CD4-positive, alpha-beta memory T cell (primary cell): ENCODE measurements around the gene LPP. TPM values are rescaled to one million over a fixed set of nuclear protein-coding genes. Genes with fewer than 3 reads are reported as not detected.

Experiments used
- CTCF ChIA-PET: fragments of 350-600 bp; sonication (Branson Sonifier 250); formaldehyde crosslinking; loops from one replicate; lab custom pipeline; 2021; ENCODE audit warnings: inconsistent platforms; ENCODE audit not compliant: partially characterized antibody; lab: Charles Lee
- POLR2A ChIA-PET: fragments of 350-600 bp; sonication (Branson Sonifier 250); formaldehyde crosslinking; loops from one replicate; lab custom pipeline; 2021; ENCODE audit not compliant: partially characterized antibody; lab: Charles Lee
- DNase-seq, 5 donors: peaks; one replicate each; pipeline versions ENCODE4 v3.0.0 to v3.0.0-alpha.2; 2020 to 2022; ENCODE audit warnings: mixed read lengths in 1 of 5
- H3K27ac ChIP-seq: one replicate; pipeline ENCODE4 v1.7.0; 2013; ENCODE audit warnings: low read depth, low read length
- H3K27me3 ChIP-seq: 2 replicates; pipeline ENCODE4 v1.7.0; 2013; ENCODE audit warnings: mild to moderate bottlenecking, low read length, moderate library complexity; ENCODE audit not compliant: insufficient read depth
- H3K36me3 ChIP-seq: 2 replicates; pipeline ENCODE4 v1.7.0; 2013; ENCODE audit warnings: mild to moderate bottlenecking, low read length, moderate library complexity; ENCODE audit not compliant: insufficient read depth
- H3K4me1 ChIP-seq: 2 replicates; pipeline ENCODE4 v1.7.0; 2013; ENCODE audit warnings: mild to moderate bottlenecking, low read length, moderate library complexity; ENCODE audit not compliant: insufficient read depth
- H3K4me3 ChIP-seq, 2 donors: one replicate each; pipeline ENCODE4 v1.7.0; 2013; ENCODE audit warnings: low read length in 2 of 2, mild to moderate bottlenecking in 1 of 2
- H3K9me3 ChIP-seq, 2 donors: one replicate each; pipeline ENCODE4 v1.7.0; 2013; ENCODE audit warnings: low read length in 2 of 2, control low read depth in 1 of 2; ENCODE audit not compliant: control insufficient read depth in 1 of 2
- H3K27ac Mint-ChIP-seq, 7 donors: one replicate each; pipeline ENCODE4 v1.8.0; 2020 to 2021; ENCODE audit warnings: mixed read lengths in 7 of 7, mild to moderate bottlenecking in 6 of 7, inconsistent platforms in 3 of 7, moderate library complexity in 3 of 7
- H3K27me3 Mint-ChIP-seq, 2 donors: one replicate each; pipeline ENCODE4 v1.8.0; 2020 to 2021; ENCODE audit warnings: mixed read lengths in 2 of 2
- H3K36me3 Mint-ChIP-seq, 2 donors: one replicate each; pipeline ENCODE4 v1.8.0; 2020 to 2021; ENCODE audit warnings: mixed read lengths in 2 of 2, inconsistent platforms in 1 of 2, mild to moderate bottlenecking in 1 of 2
- H3K4me1 Mint-ChIP-seq, 4 donors: one replicate each; pipeline ENCODE4 v1.8.0; 2020 to 2021; ENCODE audit warnings: mixed read lengths in 4 of 4, mild to moderate bottlenecking in 1 of 4
- H3K4me3 Mint-ChIP-seq, 8 donors: one replicate each; pipeline ENCODE4 v1.8.0; 2020 to 2021; ENCODE audit warnings: mixed read lengths in 8 of 8, mild to moderate bottlenecking in 7 of 8, moderate library complexity in 6 of 8, inconsistent platforms in 3 of 8
- H3K9me3 Mint-ChIP-seq, 8 donors: one replicate each; pipeline ENCODE4 v1.8.0; 2020 to 2021; ENCODE audit warnings: mixed read lengths in 8 of 8, mild to moderate bottlenecking in 5 of 8, inconsistent platforms in 3 of 8, moderate library complexity in 1 of 8
- intact Hi-C: fragments of 100-400 bp; cut with micrococcal nuclease; formaldehyde crosslinking; loops from one replicate; pipeline ENCODE4 v1.15.1; 2023
- polyA plus RNA-seq, 2 donors: library from polyadenylated mRNA; unstranded; fragments of 300-500 nt; fragmentation: Illumina TruSeq; gene quantifications; one replicate each; pipeline ENCODE4 v1.2.3, GENCODE V29; 2021
- total RNA-seq, 2 experiments: library from RNA; stranded (reverse); gene quantifications; one replicate each; pipeline ENCODE4 v1.2.3, GENCODE V29; 2021

Gene LPP
- total and polyA plus RNA-seq, 4 experiments from 2014 or later, result 10.4 to 27.2 (median 24.7) TPM

DNA sequence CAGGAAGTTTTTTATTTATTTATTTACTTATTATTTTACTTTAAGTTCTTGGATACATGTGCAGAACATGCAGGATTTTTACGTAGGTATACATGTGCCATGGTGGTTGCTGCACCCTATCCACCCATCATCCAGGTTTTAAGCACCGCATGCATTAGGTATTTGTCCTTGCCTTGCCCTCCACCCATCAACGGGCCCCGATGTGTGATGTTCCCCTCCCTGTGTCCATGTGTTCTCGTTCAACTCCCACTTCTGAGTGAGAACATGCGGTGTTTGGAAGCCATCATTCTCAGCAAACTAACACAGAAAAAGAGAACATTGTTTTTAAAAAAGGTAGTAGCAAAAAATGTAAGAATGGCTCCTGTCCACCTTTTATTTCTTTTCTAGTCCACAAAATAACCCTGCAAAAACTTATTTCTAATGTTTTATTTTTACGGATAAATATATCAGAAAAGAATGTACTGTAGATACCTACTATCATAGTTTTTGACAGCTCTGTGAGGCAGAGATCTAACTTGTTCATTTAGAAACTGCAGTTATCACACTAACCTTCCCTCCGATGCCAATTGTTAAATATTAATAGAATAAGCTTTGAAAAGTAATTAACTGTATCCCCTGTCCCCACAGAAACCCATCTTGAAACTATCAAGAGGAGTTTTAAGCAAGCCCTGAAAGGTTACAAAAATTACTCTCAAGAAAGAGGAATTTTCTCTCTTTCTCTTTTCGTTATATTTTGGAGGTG, 189.2 kb downstream of the LPP start:
- POLR2A ChIA-PET, result no interaction called here
- no peak for DNase-seq
- Histone ChIP-seq H3K36me3 (no peaks in the 10 kb centered on the region), H3K9me3 (no peaks in the 10 kb centered on the region), H3K4me1 (peaks cover 16% of the 10 kb centered on the region), H3K4me3 (no peak overlapping the region), H3K27ac (no peak overlapping the region), H3K27me3 (no peaks in the 10 kb centered on the region)
- Mint-ChIP-seq H3K27me3 (no peaks in the 10 kb centered on the region), H3K4me3 (peak overlapping the region in 1 of 8 donors; percentile 9), H3K36me3 (peaks cover 0 to 20% of the 10 kb centered on the region in 2 donors), H3K27ac (no peak overlapping the region), H3K9me3 (no peaks in the 10 kb centered on the region), H3K4me1 (peaks cover 17 to 27% (median 19%) of the 10 kb centered on the region in 4 donors)
- intact Hi-C loops, result no loop called here
- CTCF ChIA-PET, result interaction anchor here (0.6 to 1.4 kb wide), 4 partner anchors 8 to 52 kb away, joined by 3 to 6 read pairs (median 4); no protein-coding TSS in a partner anchor

DNA sequence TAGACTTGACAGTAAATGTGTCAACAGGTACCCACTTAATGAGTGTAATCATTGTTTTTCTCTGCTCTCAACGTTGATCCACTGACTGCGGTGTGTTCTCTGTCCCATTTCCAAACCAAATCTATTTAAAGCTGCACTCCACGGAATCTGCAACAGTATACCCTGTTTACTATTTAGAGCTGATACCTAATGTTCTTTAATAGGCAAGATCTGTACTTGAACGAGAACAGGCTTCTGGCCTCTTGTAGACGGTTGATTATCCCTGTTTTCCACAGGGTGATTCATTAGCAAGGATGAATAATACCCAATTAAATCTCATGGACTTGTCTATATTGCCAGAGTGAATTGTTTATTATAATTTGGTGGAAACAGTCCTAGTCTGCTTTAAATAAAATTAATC, 189.9 kb downstream of the LPP start:
- H3K4me1 Mint-ChIP-seq, result peaks cover 14 to 19% (median 15%) of the 10 kb centered on the region in 4 donors
- no peak overlapping the region for H3K27ac ChIP-seq
- intact Hi-C loops, result no loop called here

DNA sequence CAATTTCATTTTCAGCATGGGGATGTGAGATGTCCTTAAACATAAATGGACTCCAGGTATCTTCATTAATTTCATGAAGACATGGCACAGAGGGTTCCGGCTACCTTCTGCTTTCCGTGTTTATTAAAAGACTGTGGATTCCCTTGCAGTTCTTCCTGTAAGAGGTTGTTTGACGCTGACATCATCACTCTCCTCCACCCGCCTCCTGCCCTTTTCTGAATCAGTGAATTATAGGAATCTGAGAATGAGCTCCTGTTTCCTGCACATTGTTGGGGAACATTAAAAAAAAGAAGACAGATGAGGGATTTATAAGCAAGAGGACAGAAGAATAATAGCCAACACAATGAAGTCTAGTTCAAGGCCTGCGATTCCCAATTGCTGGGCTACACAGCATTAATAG, 191.3 kb downstream of the LPP start:
- ChIA-PET CTCF (no interaction called here), POLR2A (no interaction called here)
- peaks cover under 1 to 6% (median 2%) of the 10 kb centered on the region in 4 donors for H3K4me1 Mint-ChIP-seq
- Histone ChIP-seq H3K4me3 (no peak overlapping the region), H3K27ac (no peak overlapping the region), H3K27me3 (no peaks in the 10 kb centered on the region), H3K9me3 (no peaks in the 10 kb centered on the region), H3K4me1 (no peaks in the 10 kb centered on the region), H3K36me3 (no peaks in the 10 kb centered on the region)
- H3K27ac Mint-ChIP-seq, result no peak overlapping the region
- no peaks in the 10 kb centered on the region for H3K9me3 Mint-ChIP-seq
- intact Hi-C loops, result no loop called here
- no peak overlapping the region for H3K4me3 Mint-ChIP-seq
- H3K27me3 Mint-ChIP-seq, result no peaks in the 10 kb centered on the region
- H3K36me3 Mint-ChIP-seq, result peaks cover 0 to 20% of the 10 kb centered on the region in 2 donors
- no peak for DNase-seq

More for the DNA sequence above, 189.9 kb downstream of the LPP start:
- ChIA-PET CTCF (no interaction called here), POLR2A (interaction anchor here (1.0 kb wide), 1 partner anchor 15 kb away, joined by 5 read pairs; no protein-coding TSS in a partner anchor)
- Mint-ChIP-seq H3K9me3 (no peaks in the 10 kb centered on the region), H3K4me3 (no peak overlapping the region), H3K36me3 (peaks cover 0 to 20% of the 10 kb centered on the region in 2 donors), H3K27me3 (no peaks in the 10 kb centered on the region), H3K27ac (no peak overlapping the region)
- H3K27me3 ChIP-seq, result no peaks in the 10 kb centered on the region
- no peak for DNase-seq
- H3K4me3 ChIP-seq, result no peak overlapping the region
- H3K9me3 ChIP-seq, result no peaks in the 10 kb centered on the region
- peaks cover 9% of the 10 kb centered on the region for H3K4me1 ChIP-seq
- no peaks in the 10 kb centered on the region for H3K36me3 ChIP-seq

DNA sequence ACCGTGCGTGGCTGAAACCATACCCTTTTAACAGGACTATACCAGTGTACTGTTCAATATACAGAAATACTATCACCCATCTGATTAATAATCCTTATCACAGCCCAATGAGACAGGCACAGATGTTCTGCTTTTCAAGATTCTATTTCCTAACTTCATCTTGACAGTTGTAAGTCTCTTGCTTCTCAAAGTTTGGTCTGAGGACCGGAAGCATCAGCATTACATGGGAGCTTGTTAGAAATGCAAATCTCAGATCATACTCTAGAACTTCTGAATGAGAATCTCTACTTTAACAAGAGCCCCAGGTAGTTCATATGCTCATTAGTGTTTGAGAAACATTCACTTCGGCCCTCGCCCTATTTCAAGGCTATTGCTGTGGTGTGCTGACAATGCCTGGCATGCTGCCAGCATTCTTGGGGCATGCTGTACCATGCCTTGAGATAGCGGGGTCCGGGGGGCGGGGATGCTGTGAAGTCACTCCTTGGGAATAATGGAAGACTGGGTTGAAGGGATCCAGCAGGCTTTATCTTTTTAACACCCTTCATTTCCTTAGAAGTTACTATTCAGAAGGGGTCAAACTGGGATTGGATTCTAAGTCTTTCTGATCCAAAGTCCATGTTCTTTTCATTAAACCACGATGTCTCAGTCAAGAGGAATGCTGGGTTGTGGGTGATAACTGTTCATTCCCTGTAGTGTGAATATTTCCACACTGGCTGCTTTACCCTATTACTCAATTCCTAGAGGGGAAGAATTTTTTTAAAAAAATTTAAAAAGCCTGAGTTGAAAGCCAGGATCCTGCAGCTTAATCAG, 194.7 kb downstream of the LPP start:
- no peak for DNase-seq
- peaks cover 0 to 12% of the 10 kb centered on the region in 2 donors for H3K36me3 Mint-ChIP-seq
- no peaks in the 10 kb centered on the region for H3K27me3 Mint-ChIP-seq
- H3K9me3 Mint-ChIP-seq, result no peaks in the 10 kb centered on the region
- H3K4me1 Mint-ChIP-seq, result peaks cover 0 to 5% (median 0%) of the 10 kb centered on the region in 4 donors
- no peaks in the 10 kb centered on the region for H3K9me3 ChIP-seq
- H3K4me3 Mint-ChIP-seq, result no peak overlapping the region
- H3K27ac ChIP-seq, result no peak overlapping the region
- no peak overlapping the region for H3K27ac Mint-ChIP-seq
- H3K36me3 ChIP-seq, result no peaks in the 10 kb centered on the region
- no peak overlapping the region for H3K4me3 ChIP-seq
- POLR2A ChIA-PET, result no interaction called here
- intact Hi-C loops, result no loop called here
- no peaks in the 10 kb centered on the region for H3K4me1 ChIP-seq
- CTCF ChIA-PET, result no interaction called here
- H3K27me3 ChIP-seq, result no peaks in the 10 kb centered on the region

DNA sequence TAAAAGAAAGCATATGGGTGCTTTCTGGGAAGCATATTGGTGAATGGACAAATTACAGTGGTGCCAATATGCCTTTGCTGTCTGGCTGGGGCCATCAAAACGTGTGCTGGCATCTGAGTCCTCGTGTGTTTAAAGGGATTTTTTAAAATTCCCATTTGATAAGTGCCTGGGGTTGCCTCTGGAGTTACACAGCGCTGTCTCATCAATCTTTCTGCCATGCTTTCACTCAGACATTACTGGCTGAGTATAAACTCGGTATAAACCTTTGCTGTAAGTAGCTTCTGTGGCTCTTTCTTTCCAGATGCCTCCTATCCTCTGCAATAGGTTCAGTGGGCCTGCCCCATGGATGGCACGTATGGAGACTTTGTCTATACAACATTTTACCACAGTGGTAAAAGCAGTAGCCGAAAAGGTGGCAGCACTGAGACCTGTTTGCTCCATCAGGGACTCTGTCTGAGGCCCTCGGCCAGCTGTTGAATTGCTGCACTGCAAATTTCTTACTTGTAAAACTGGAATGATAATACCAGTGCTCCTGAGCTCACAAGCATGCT, 195.5 kb downstream of the LPP start:
- no peak for DNase-seq
- H3K36me3 ChIP-seq, result no peaks in the 10 kb centered on the region
- H3K27me3 Mint-ChIP-seq, result no peaks in the 10 kb centered on the region
- no peaks in the 10 kb centered on the region for H3K4me1 ChIP-seq
- H3K4me3 Mint-ChIP-seq, result no peak overlapping the region
- H3K9me3 ChIP-seq, result no peaks in the 10 kb centered on the region
- no peaks in the 10 kb centered on the region for H3K9me3 Mint-ChIP-seq
- no peak overlapping the region for H3K27ac ChIP-seq
- peaks cover 0 to 12% of the 10 kb centered on the region in 2 donors for H3K36me3 Mint-ChIP-seq
- H3K4me3 ChIP-seq, result no peak overlapping the region
- POLR2A ChIA-PET, result interaction anchor here (1.8 kb wide), 1 partner anchor 10 kb away, joined by 6 read pairs; no protein-coding TSS in a partner anchor
- CTCF ChIA-PET, result interaction anchor here (1.2 to 1.5 kb wide), 2 partner anchors 400 to 611 kb away, joined by 3 to 4 read pairs; no protein-coding TSS in a partner anchor
- H3K27me3 ChIP-seq, result no peaks in the 10 kb centered on the region
- no peak overlapping the region for H3K27ac Mint-ChIP-seq
- H3K4me1 Mint-ChIP-seq, result peaks cover 0 to 5% (median 0%) of the 10 kb centered on the region in 4 donors
- intact Hi-C loops, result no loop called here

DNA sequence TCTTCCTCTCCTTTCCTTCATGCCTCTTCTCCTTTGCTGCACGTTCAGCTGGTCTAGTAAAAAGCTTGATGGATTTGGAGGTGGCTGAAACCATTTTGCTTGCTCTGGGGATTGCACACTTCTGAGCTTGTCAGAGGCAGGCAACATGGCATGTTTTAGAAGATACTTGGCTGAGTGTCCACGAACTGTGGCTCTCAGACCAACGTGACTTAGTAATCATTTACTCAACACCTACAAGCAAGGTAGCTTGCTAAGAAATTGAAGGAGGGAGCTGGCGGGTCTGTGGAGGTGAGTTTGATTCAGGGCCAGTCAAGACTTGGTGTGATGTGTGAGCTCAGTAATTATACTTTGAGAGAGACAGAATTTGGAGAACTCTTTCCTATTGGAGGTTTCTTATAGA, 196.0 kb downstream of the LPP start:
- CTCF ChIA-PET, result interaction anchor here (1.2 to 1.5 kb wide), 2 partner anchors 399 to 612 kb away, joined by 3 to 4 read pairs; no protein-coding TSS in a partner anchor
- Mint-ChIP-seq H3K4me3 (no peak overlapping the region), H3K27me3 (no peaks in the 10 kb centered on the region)

More for the DNA sequence above, 196.0 kb downstream of the LPP start:
- Mint-ChIP-seq H3K4me1 (peaks cover 0 to 5% (median 0%) of the 10 kb centered on the region in 4 donors), H3K36me3 (peaks cover 3 to 14% of the 10 kb centered on the region in 2 donors), H3K9me3 (no peaks in the 10 kb centered on the region), H3K27ac (peak overlapping the region in 1 of 7 donors; percentile 61)
- DNase-seq, result no peak
- Histone ChIP-seq H3K4me3 (no peak overlapping the region), H3K36me3 (no peaks in the 10 kb centered on the region), H3K27me3 (no peaks in the 10 kb centered on the region), H3K9me3 (no peaks in the 10 kb centered on the region), H3K27ac (no peak overlapping the region), H3K4me1 (no peaks in the 10 kb centered on the region)
- intact Hi-C loops, result loop anchor here (10.0 kb wide), 1 partner anchor 605 kb away; the partner anchor contains the start of gene BCL6
- POLR2A ChIA-PET, result interaction anchor here (1.8 kb wide), 1 partner anchor 10 kb away, joined by 6 read pairs; no protein-coding TSS in a partner anchor
